SK-N-MC (cell line): ENCODE results near the gene C1QTNF9B.

Experiments used
- EZH2 ChIP-seq: fragments of 200-600 bp; sonication (generic); IDR thresholded peaks from one replicate; pipeline ENCODE4 v1.6.1; 2017; ENCODE audit warnings: antibody characterized with exemption
- FOXP2 ChIP-seq: optimal IDR thresholded peaks from 2 replicates; pipeline ENCODE3; 2011; ENCODE audit warnings: mild to moderate bottlenecking, moderate library complexity; ENCODE audit not compliant: insufficient read depth; ENCODE audit errors: extremely low read length, control extremely low read depth
- POLR2AphosphoS5 ChIP-seq: IDR thresholded peaks from 2 replicates; pipeline ENCODE4 v1.6.1; 2012; ENCODE audit warnings: mild to moderate bottlenecking, low read depth, low read length, borderline replicate concordance

- TF ChIP-seq EZH2, result no peak
- no peak for TF ChIP-seq POLR2AphosphoS5
- TF ChIP-seq FOXP2, result no peak
These were observed 45.0 kb downstream of the C1QTNF9B start for GRCh38 chr13:23852351-23852750.
